Measurements from ENCODE around the gene GAS7. TPM values are rescaled to one million over a fixed set of nuclear protein-coding genes. Genes with fewer than 3 reads are reported as not detected.

Gene GAS7
- polyA plus RNA-seq, 2 donors = 6.4 to 7.7 TPM

- Histone ChIP-seq H3K27me3 (ENCODE audit: control insufficient read depth in 1 of 2, insufficient read depth in 2 of 2, low read length in 2 of 2) (no peaks in the 10 kb centered on the region), H3K36me3 (ENCODE audit: control insufficient read depth in 2 of 2, insufficient read depth in 2 of 2, low read length in 1 of 2) (no peaks in the 10 kb centered on the region), H3K9me3 (ENCODE audit: control insufficient read depth in 2 of 2, insufficient read depth in 1 of 2, low read depth in 1 of 2, low read length in 1 of 2) (peaks cover 0 to 5% of the 10 kb centered on the region in 2 donors), H3K4me3 (ENCODE audit: low read depth in 1 of 2, low read length in 2 of 2) (no peak overlapping the region), H3K4me1 (ENCODE audit: control insufficient read depth in 2 of 2, insufficient read depth in 2 of 2, low read length in 1 of 2) (no peaks in the 10 kb centered on the region), H3K27ac (ENCODE audit: low read depth in 2 of 2, low read length in 1 of 2) (no peak overlapping the region)
- 98% methylated on average over 2 of the region's 2 CpGs for WGBS, 2 donors
Measured at GRCh38 chr17:10193632-10194031, 4.8 kb downstream of the GAS7 start.

GRCh38 chr17:10192972-10193371, 5.4 kb downstream of the GAS7 start:
- WGBS, 2 donors = 58 to 63% methylated on average over 2 of the region's 2 CpGs
- Histone ChIP-seq H3K4me3 (ENCODE audit: low read depth in 1 of 2, low read length in 2 of 2) (no peak overlapping the region), H3K9me3 (ENCODE audit: control insufficient read depth in 2 of 2, insufficient read depth in 1 of 2, low read depth in 1 of 2, low read length in 1 of 2) (peaks cover 0 to 5% of the 10 kb centered on the region in 2 donors), H3K36me3 (ENCODE audit: control insufficient read depth in 2 of 2, insufficient read depth in 2 of 2, low read length in 1 of 2) (no peaks in the 10 kb centered on the region), H3K4me1 (ENCODE audit: control insufficient read depth in 2 of 2, insufficient read depth in 2 of 2, low read length in 1 of 2) (no peaks in the 10 kb centered on the region), H3K27me3 (ENCODE audit: control insufficient read depth in 1 of 2, insufficient read depth in 2 of 2, low read length in 2 of 2) (no peaks in the 10 kb centered on the region), H3K27ac (ENCODE audit: low read depth in 2 of 2, low read length in 1 of 2) (no peak overlapping the region)

DNA sequence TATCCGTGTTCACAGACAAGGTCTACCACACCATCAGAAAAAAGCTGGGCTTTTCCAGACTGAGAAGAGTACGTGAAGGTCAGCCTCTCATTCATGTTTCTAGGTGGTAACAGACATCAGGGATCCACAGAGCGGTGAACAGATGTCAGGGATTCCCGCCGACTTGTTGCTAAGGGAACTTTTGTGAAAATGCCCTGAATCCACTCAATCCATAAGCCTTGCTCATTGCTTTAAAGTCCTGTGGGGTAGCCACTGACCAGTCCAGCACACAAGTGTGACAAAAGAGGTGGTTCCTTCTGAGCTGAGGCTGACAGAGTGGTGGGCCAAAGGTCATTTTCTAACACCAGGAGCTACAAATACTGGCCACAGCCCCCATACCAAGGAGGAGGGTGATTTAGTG, 5.9 kb downstream of the GAS7 start:
- Histone ChIP-seq H3K27ac (ENCODE audit: low read depth in 2 of 2, low read length in 1 of 2) (no peak overlapping the region), H3K9me3 (ENCODE audit: control insufficient read depth in 2 of 2, insufficient read depth in 1 of 2, low read depth in 1 of 2, low read length in 1 of 2) (peaks cover 0 to 5% of the 10 kb centered on the region in 2 donors), H3K36me3 (ENCODE audit: control insufficient read depth in 2 of 2, insufficient read depth in 2 of 2, low read length in 1 of 2) (no peaks in the 10 kb centered on the region), H3K27me3 (ENCODE audit: control insufficient read depth in 1 of 2, insufficient read depth in 2 of 2, low read length in 2 of 2) (no peaks in the 10 kb centered on the region), H3K4me1 (ENCODE audit: control insufficient read depth in 2 of 2, insufficient read depth in 2 of 2, low read length in 1 of 2) (no peaks in the 10 kb centered on the region), H3K4me3 (ENCODE audit: low read depth in 1 of 2, low read length in 2 of 2) (no peak overlapping the region)
- 80 to 89% methylated on average over 5 of the region's 5 CpGs for WGBS, 2 donors

DNA sequence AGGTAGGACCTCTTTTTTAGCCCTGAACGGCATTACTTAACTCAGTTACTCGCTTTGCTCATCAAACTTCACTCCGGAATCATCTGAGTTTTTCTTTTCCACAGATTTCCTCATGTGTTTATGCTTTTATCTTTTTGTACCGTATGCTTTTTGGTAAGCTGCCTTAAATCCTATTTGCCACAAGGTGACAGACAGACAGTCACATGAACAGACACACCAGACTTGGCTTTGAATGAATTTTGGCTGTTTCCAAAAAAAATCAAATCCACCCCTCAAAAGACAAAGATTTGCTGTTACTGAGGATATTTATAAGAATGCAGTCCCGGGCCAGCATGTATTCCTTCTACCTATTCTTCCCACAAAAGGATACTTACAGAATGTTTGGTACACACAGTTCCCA, 10.9 kb downstream of the GAS7 start:
- Histone ChIP-seq H3K9me3 (ENCODE audit: control insufficient read depth in 2 of 2, insufficient read depth in 1 of 2, low read depth in 1 of 2, low read length in 1 of 2) (no peaks in the 10 kb centered on the region), H3K27me3 (ENCODE audit: control insufficient read depth in 1 of 2, insufficient read depth in 2 of 2, low read length in 2 of 2) (no peaks in the 10 kb centered on the region), H3K4me3 (ENCODE audit: low read depth in 1 of 2, low read length in 2 of 2) (no peak overlapping the region), H3K27ac (ENCODE audit: low read depth in 2 of 2, low read length in 1 of 2) (no peak overlapping the region), H3K36me3 (ENCODE audit: control insufficient read depth in 2 of 2, insufficient read depth in 2 of 2, low read length in 1 of 2) (no peaks in the 10 kb centered on the region), H3K4me1 (ENCODE audit: control insufficient read depth in 2 of 2, insufficient read depth in 2 of 2, low read length in 1 of 2) (no peaks in the 10 kb centered on the region)
- WGBS, 2 donors = 69 to 73% methylated on average over 5 of the region's 5 CpGs

GRCh38 chr17:10186771-10187410, 11.5 kb downstream of the GAS7 start:
- Histone ChIP-seq H3K4me1 (ENCODE audit: control insufficient read depth in 2 of 2, insufficient read depth in 2 of 2, low read length in 1 of 2) (no peaks in the 10 kb centered on the region), H3K27me3 (ENCODE audit: control insufficient read depth in 1 of 2, insufficient read depth in 2 of 2, low read length in 2 of 2) (no peaks in the 10 kb centered on the region), H3K4me3 (ENCODE audit: low read depth in 1 of 2, low read length in 2 of 2) (no peak overlapping the region), H3K9me3 (ENCODE audit: control insufficient read depth in 2 of 2, insufficient read depth in 1 of 2, low read depth in 1 of 2, low read length in 1 of 2) (no peaks in the 10 kb centered on the region), H3K27ac (ENCODE audit: low read depth in 2 of 2, low read length in 1 of 2) (no peak overlapping the region), H3K36me3 (ENCODE audit: control insufficient read depth in 2 of 2, insufficient read depth in 2 of 2, low read length in 1 of 2) (no peaks in the 10 kb centered on the region)
- WGBS, 2 donors = 73 to 81% methylated on average over 7 of the region's 7 CpGs

- Histone ChIP-seq H3K9me3 (ENCODE audit: control insufficient read depth in 2 of 2, insufficient read depth in 1 of 2, low read depth in 1 of 2, low read length in 1 of 2) (no peaks in the 10 kb centered on the region), H3K27ac (ENCODE audit: low read depth in 2 of 2, low read length in 1 of 2) (no peak overlapping the region), H3K4me3 (ENCODE audit: low read depth in 1 of 2, low read length in 2 of 2) (no peak overlapping the region), H3K36me3 (ENCODE audit: control insufficient read depth in 2 of 2, insufficient read depth in 2 of 2, low read length in 1 of 2) (no peaks in the 10 kb centered on the region), H3K4me1 (ENCODE audit: control insufficient read depth in 2 of 2, insufficient read depth in 2 of 2, low read length in 1 of 2) (no peaks in the 10 kb centered on the region), H3K27me3 (ENCODE audit: control insufficient read depth in 1 of 2, insufficient read depth in 2 of 2, low read length in 2 of 2) (no peaks in the 10 kb centered on the region)
- WGBS, 2 donors = 55 to 61% methylated on average over 8 of the region's 8 CpGs
Measured at GRCh38 chr17:10183931-10184930, 14.2 kb downstream of the GAS7 start.

DNA sequence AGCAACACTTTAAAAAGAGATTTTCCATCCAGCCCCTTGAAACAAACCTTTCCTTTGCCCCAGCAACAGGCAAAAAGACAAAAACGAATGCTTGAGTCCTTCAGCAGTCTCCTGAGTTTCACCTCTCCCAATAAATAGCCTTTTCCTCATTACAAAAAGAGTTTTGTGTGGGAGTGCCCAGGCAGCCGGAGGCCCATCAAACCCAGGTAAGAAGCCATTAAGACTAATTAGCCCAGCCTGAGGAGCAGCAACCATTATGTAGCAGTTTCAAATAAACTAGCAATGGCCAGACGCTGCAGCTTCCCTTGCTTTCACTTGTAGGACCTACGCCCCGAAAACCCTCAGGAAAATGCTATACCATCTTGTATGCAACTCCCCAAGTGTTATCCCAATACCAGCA, 15.6 kb downstream of the GAS7 start:
- Histone ChIP-seq H3K4me1 (ENCODE audit: control insufficient read depth in 2 of 2, insufficient read depth in 2 of 2, low read length in 1 of 2) (no peaks in the 10 kb centered on the region), H3K27ac (ENCODE audit: low read depth in 2 of 2, low read length in 1 of 2) (no peak overlapping the region), H3K4me3 (ENCODE audit: low read depth in 1 of 2, low read length in 2 of 2) (no peak overlapping the region), H3K36me3 (ENCODE audit: control insufficient read depth in 2 of 2, insufficient read depth in 2 of 2, low read length in 1 of 2) (no peaks in the 10 kb centered on the region), H3K9me3 (ENCODE audit: control insufficient read depth in 2 of 2, insufficient read depth in 1 of 2, low read depth in 1 of 2, low read length in 1 of 2) (no peaks in the 10 kb centered on the region), H3K27me3 (ENCODE audit: control insufficient read depth in 1 of 2, insufficient read depth in 2 of 2, low read length in 2 of 2) (no peaks in the 10 kb centered on the region)
- 76 to 89% methylated on average over 5 of the region's 5 CpGs for WGBS, 2 donors

GRCh38 chr17:10178506-10178991, 19.9 kb downstream of the GAS7 start:
- Histone ChIP-seq H3K4me3 (ENCODE audit: low read depth in 1 of 2, low read length in 2 of 2) (no peak overlapping the region), H3K27me3 (ENCODE audit: control insufficient read depth in 1 of 2, insufficient read depth in 2 of 2, low read length in 2 of 2) (no peaks in the 10 kb centered on the region), H3K4me1 (ENCODE audit: control insufficient read depth in 2 of 2, insufficient read depth in 2 of 2, low read length in 1 of 2) (peaks cover 0 to 2% of the 10 kb centered on the region in 2 donors), H3K27ac (ENCODE audit: low read depth in 2 of 2, low read length in 1 of 2) (no peak overlapping the region), H3K9me3 (ENCODE audit: control insufficient read depth in 2 of 2, insufficient read depth in 1 of 2, low read depth in 1 of 2, low read length in 1 of 2) (no peaks in the 10 kb centered on the region), H3K36me3 (ENCODE audit: control insufficient read depth in 2 of 2, insufficient read depth in 2 of 2, low read length in 1 of 2) (no peaks in the 10 kb centered on the region)
- WGBS, 2 donors = 56 to 62% methylated on average over 8 of the region's 8 CpGs

DNA sequence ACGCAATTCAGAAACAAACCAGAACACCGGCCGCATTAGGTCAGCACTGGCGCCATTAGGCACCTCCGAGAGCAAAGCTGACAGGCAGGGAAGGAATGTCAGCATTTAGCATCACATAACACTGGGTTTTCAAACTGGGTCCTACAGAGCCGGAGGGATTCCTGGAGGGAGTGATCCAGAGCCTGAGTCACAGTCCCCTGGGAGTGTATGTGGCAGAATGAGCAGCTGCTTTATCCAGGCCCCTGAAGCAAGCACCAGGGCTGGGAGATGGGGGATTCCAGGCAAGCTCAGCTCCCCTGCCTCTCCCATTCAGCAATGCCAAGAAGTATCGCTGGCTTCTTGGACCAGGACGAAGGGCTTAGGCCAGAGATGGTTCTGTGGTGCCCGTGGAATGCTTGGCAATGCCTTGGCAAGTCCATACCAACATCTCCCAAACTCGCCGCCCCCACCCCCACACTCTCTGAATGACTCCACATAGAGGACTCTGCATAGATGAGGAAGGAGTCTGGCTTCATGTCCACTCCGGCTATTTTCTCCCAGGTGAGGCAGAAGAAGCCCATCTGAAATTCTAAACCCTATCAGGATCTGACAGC, 20.4 kb downstream of the GAS7 start:
- H3K27me3 ChIP-seq (ENCODE audit: control insufficient read depth in 1 of 2, insufficient read depth in 2 of 2, low read length in 2 of 2) = no peaks in the 10 kb centered on the region
- no peak overlapping the region for H3K27ac ChIP-seq (ENCODE audit: low read depth in 2 of 2, low read length in 1 of 2)
- no peak overlapping the region for H3K4me3 ChIP-seq (ENCODE audit: low read depth in 1 of 2, low read length in 2 of 2)
- peaks cover 0 to 2% of the 10 kb centered on the region in 2 donors for H3K4me1 ChIP-seq (ENCODE audit: control insufficient read depth in 2 of 2, insufficient read depth in 2 of 2, low read length in 1 of 2)
- H3K36me3 ChIP-seq (ENCODE audit: control insufficient read depth in 2 of 2, insufficient read depth in 2 of 2, low read length in 1 of 2) = no peaks in the 10 kb centered on the region
- WGBS, 2 donors = 66 to 71% methylated on average over 12 of the region's 12 CpGs
- H3K9me3 ChIP-seq (ENCODE audit: control insufficient read depth in 2 of 2, insufficient read depth in 1 of 2, low read depth in 1 of 2, low read length in 1 of 2) = no peaks in the 10 kb centered on the region

Measured in esophagus (tissue), 2 donors.